Activated CD4-positive, alpha-beta memory T cell treated with anti-CD3 and anti-CD28 coated beads for 36 hours (primary cell): ENCODE results near the gene MKNK2. TPM values are rescaled to one million over a fixed set of nuclear protein-coding genes. Genes with fewer than 3 reads are reported as not detected.
A peak's percentile ranks its signal among the peaks of the same experiment; 100 is the strongest.

Experiments
- CTCF ChIA-PET: fragments of 350-600 bp; sonication (Branson Sonifier 250); formaldehyde crosslinking; loops from one replicate; lab custom pipeline; 2021; ENCODE audit warnings: antibody characterized with exemption, inconsistent platforms; lab: Charles Lee
- POLR2A ChIA-PET: fragments of 350-600 bp; sonication (Branson Sonifier 250); formaldehyde crosslinking; loops from one replicate; lab custom pipeline; 2021; ENCODE audit warnings: antibody characterized with exemption; lab: Charles Lee
- DNase-seq: peaks from one replicate; pipeline ENCODE4 v3.0.0-alpha.2; 2020
- H3K27ac Mint-ChIP-seq: one replicate; pipeline ENCODE4 v1.8.0; 2021; ENCODE audit warnings: mixed read lengths
- H3K27me3 Mint-ChIP-seq: one replicate; pipeline ENCODE4 v1.8.0; 2021; ENCODE audit warnings: mixed read lengths
- H3K36me3 Mint-ChIP-seq: one replicate; pipeline ENCODE4 v1.8.0; 2021; ENCODE audit warnings: mixed read lengths
- H3K4me1 Mint-ChIP-seq: one replicate; pipeline ENCODE4 v1.8.0; 2021; ENCODE audit warnings: low read depth, mixed read lengths
- H3K4me3 Mint-ChIP-seq: one replicate; pipeline ENCODE4 v1.8.0; 2021; ENCODE audit warnings: mild to moderate bottlenecking, mixed read lengths
- H3K9me3 Mint-ChIP-seq: one replicate; pipeline ENCODE4 v1.8.0; 2021; ENCODE audit warnings: mixed read lengths
- intact Hi-C: fragments of 100-400 bp; cut with micrococcal nuclease; formaldehyde crosslinking; loops from one replicate; pipeline ENCODE4 v1.15.1; 2023
- total RNA-seq, 2 experiments: library from RNA; stranded (reverse); gene quantifications; one replicate each; pipeline ENCODE4 v1.2.3, GENCODE V29; 2021

The MKNK2 gene
- total RNA-seq, 2 experiments from 2014 or later = 143 to 157 TPM

GRCh38 chr19:2046046-2046907 is 4.8 kb downstream of the MKNK2 start:
- H3K27ac Mint-ChIP-seq = no peak overlapping the region
- POLR2A ChIA-PET = interaction anchor here (0.5 kb wide), 1 partner anchor 27 kb away, joined by 4 read pairs; no protein-coding TSS in a partner anchor
- H3K36me3 Mint-ChIP-seq = peaks cover 14% of the 10 kb centered on the region
- no peak for DNase-seq
- CTCF ChIA-PET = no interaction called here
- intact Hi-C loops = no loop called here
- H3K27me3 Mint-ChIP-seq = no peaks in the 10 kb centered on the region
- no peaks in the 10 kb centered on the region for H3K9me3 Mint-ChIP-seq
- no peak overlapping the region for H3K4me3 Mint-ChIP-seq
- H3K4me1 Mint-ChIP-seq = peaks cover 42% of the 10 kb centered on the region

GRCh38 chr19:2045501-2046045 is 5.5 kb downstream of the MKNK2 start:
- CTCF ChIA-PET = no interaction called here
- no peak for DNase-seq
- POLR2A ChIA-PET = no interaction called here
- Mint-ChIP-seq H3K27me3 (no peaks in the 10 kb centered on the region), H3K9me3 (no peaks in the 10 kb centered on the region), H3K4me1 (peaks cover 47% of the 10 kb centered on the region), H3K4me3 (no peak overlapping the region), H3K27ac (no peak overlapping the region), H3K36me3 (peaks cover 17% of the 10 kb centered on the region)
- intact Hi-C loops = no loop called here

- Mint-ChIP-seq H3K4me3 (no peak overlapping the region), H3K9me3 (no peaks in the 10 kb centered on the region), H3K27me3 (no peaks in the 10 kb centered on the region), H3K4me1 (peaks cover 47% of the 10 kb centered on the region), H3K27ac (peak overlapping the region; percentile 38), H3K36me3 (peaks cover 16% of the 10 kb centered on the region)
- DNase-seq = no peak
- ChIA-PET POLR2A (no interaction called here), CTCF (no interaction called here)
- intact Hi-C loops = no loop called here
Measured at GRCh38 chr19:2044709-2045500, 6.1 kb downstream of the MKNK2 start.

GRCh38 chr19:2043961-2044708 is 6.9 kb downstream of the MKNK2 start:
- intact Hi-C loops = loop anchor here (2.0 kb wide), 1 partner anchor 53 kb away; the partner anchor contains the start of genes IZUMO4 and MOB3A
- ChIA-PET POLR2A (interaction anchor here (0.6 to 3.8 kb wide), 3 partner anchors 8 to 24 kb away, joined by 3 to 26 read pairs (median 16); partner anchors contain the start of gene MKNK2), CTCF (interaction anchor here (0.8 to 1.7 kb wide), 2 partner anchors 8 to 26 kb away, joined by 3 to 5 read pairs; no protein-coding TSS in a partner anchor)
- DNase-seq = no peak
- Mint-ChIP-seq H3K27ac (peak overlapping the region; percentile 49), H3K9me3 (no peaks in the 10 kb centered on the region), H3K36me3 (peaks cover 18% of the 10 kb centered on the region), H3K4me1 (peaks cover 43% of the 10 kb centered on the region), H3K4me3 (no peak overlapping the region), H3K27me3 (no peaks in the 10 kb centered on the region)

GRCh38 chr19:2043251-2043641 is 7.8 kb downstream of the MKNK2 start:
- Mint-ChIP-seq H3K36me3 (peaks cover 18% of the 10 kb centered on the region), H3K9me3 (no peaks in the 10 kb centered on the region), H3K27ac (peak overlapping the region; percentile 84), H3K4me1 (peaks cover 35% of the 10 kb centered on the region), H3K27me3 (no peaks in the 10 kb centered on the region), H3K4me3 (peak overlapping the region; percentile 73)
- POLR2A ChIA-PET = interaction anchor here (0.6 to 3.8 kb wide), 3 partner anchors 9 to 23 kb away, joined by 3 to 26 read pairs (median 16); partner anchors contain the start of gene MKNK2
- intact Hi-C loops = loop anchor here (2.0 kb wide), 1 partner anchor 54 kb away; the partner anchor contains the start of genes IZUMO4 and MOB3A
- DNase-seq = no peak
- CTCF ChIA-PET = interaction anchor here (0.8 to 1.9 kb wide), 4 partner anchors 9 to 146 kb away, joined by 3 to 8 read pairs (median 4); no protein-coding TSS in a partner anchor

- intact Hi-C loops = loop anchor here (1.0 to 2.0 kb wide), 3 partner anchors 9 to 54 kb away; partner anchors contain the start of genes IZUMO4, MKNK2 and MOB3A
- H3K27me3 Mint-ChIP-seq = no peaks in the 10 kb centered on the region
- ChIA-PET POLR2A (interaction anchor here (0.6 to 3.8 kb wide), 10 partner anchors 8 to 896 kb away, joined by 3 to 26 read pairs (median 4); partner anchors contain the start of gene MKNK2), CTCF (interaction anchor here (0.8 to 1.9 kb wide), 8 partner anchors 10 to 145 kb away, joined by 3 to 8 read pairs (median 4); no protein-coding TSS in a partner anchor)
- peak; percentile 35 for DNase-seq
- peak overlapping the region; percentile 84 for H3K27ac Mint-ChIP-seq
- H3K9me3 Mint-ChIP-seq = no peaks in the 10 kb centered on the region
- peaks cover 33% of the 10 kb centered on the region for H3K4me1 Mint-ChIP-seq
- peaks cover 21% of the 10 kb centered on the region for H3K36me3 Mint-ChIP-seq
- H3K4me3 Mint-ChIP-seq = peak overlapping the region; percentile 73
Measured at GRCh38 chr19:2042485-2043250, 8.4 kb downstream of the MKNK2 start.

- ChIA-PET CTCF (interaction anchor here (0.9 to 1.9 kb wide), 7 partner anchors 10 to 144 kb away, joined by 3 to 8 read pairs (median 4); no protein-coding TSS in a partner anchor), POLR2A (interaction anchor here (0.6 to 3.8 kb wide), 12 partner anchors 8 to 897 kb away, joined by 3 to 26 read pairs (median 4); partner anchors contain the start of gene MKNK2)
- Mint-ChIP-seq H3K27ac (peak overlapping the region; percentile 89), H3K9me3 (no peaks in the 10 kb centered on the region), H3K4me1 (peaks cover 25% of the 10 kb centered on the region), H3K4me3 (peak overlapping the region; percentile 77), H3K36me3 (peaks cover 21% of the 10 kb centered on the region), H3K27me3 (no peaks in the 10 kb centered on the region)
- intact Hi-C loops = loop anchor here (1.0 to 2.0 kb wide), 3 partner anchors 9 to 55 kb away; partner anchors contain the start of genes IZUMO4, MKNK2 and MOB3A
- DNase-seq = peak; percentile 100
Measured at GRCh38 chr19:2041683-2042484, 9.2 kb downstream of the MKNK2 start.

GRCh38 chr19:2041433-2041682 is 9.7 kb downstream of the MKNK2 start:
- H3K9me3 Mint-ChIP-seq = no peaks in the 10 kb centered on the region
- peak overlapping the region; percentile 77 for H3K4me3 Mint-ChIP-seq
- peaks cover 21% of the 10 kb centered on the region for H3K36me3 Mint-ChIP-seq
- intact Hi-C loops = no loop called here
- CTCF ChIA-PET = interaction anchor here (1.6 to 1.9 kb wide), 2 partner anchors 9 to 28 kb away, joined by 4 to 7 read pairs; no protein-coding TSS in a partner anchor
- H3K27ac Mint-ChIP-seq = peak overlapping the region; percentile 89
- POLR2A ChIA-PET = interaction anchor here (1.0 to 3.8 kb wide), 6 partner anchors 8 to 136 kb away, joined by 3 to 26 read pairs (median 4); partner anchors contain the start of gene MKNK2
- H3K27me3 Mint-ChIP-seq = no peaks in the 10 kb centered on the region
- peak; percentile 10 for DNase-seq
- H3K4me1 Mint-ChIP-seq = peaks cover 24% of the 10 kb centered on the region

GRCh38 chr19:2040647-2041432 is 10.2 kb downstream of the MKNK2 start:
- H3K36me3 Mint-ChIP-seq = peaks cover 21% of the 10 kb centered on the region
- POLR2A ChIA-PET = interaction anchor here (1.0 to 3.8 kb wide), 6 partner anchors 8 to 135 kb away, joined by 3 to 26 read pairs (median 4); partner anchors contain the start of gene MKNK2

More at GRCh38 chr19:2040647-2041432, 10.2 kb downstream of the MKNK2 start:
- CTCF ChIA-PET = interaction anchor here (1.6 to 1.9 kb wide), 2 partner anchors 9 to 28 kb away, joined by 4 to 7 read pairs; no protein-coding TSS in a partner anchor
- Mint-ChIP-seq H3K27me3 (no peaks in the 10 kb centered on the region), H3K9me3 (no peaks in the 10 kb centered on the region), H3K4me3 (peak overlapping the region; percentile 77), H3K4me1 (peaks cover 24% of the 10 kb centered on the region), H3K27ac (peak overlapping the region; percentile 89)
- no peak for DNase-seq
- intact Hi-C loops = no loop called here
